Neutrophil (primary cell): ENCODE results near the gene CD247.

Experiments used
- H3K27ac ChIP-seq: fragments of 200-600 bp; sonication (generic); 2 replicates; pipeline ENCODE4 v1.5.1; 2016; ENCODE audit warnings: mild to moderate bottlenecking, moderate library complexity
- H3K27me3 ChIP-seq: fragments of 200-600 bp; sonication (generic); 2 replicates; pipeline ENCODE4 v1.6.0; 2016; ENCODE audit warnings: mild to moderate bottlenecking
- H3K36me3 ChIP-seq: fragments of 200-600 bp; sonication (generic); 2 replicates; pipeline ENCODE4 v1.5.1; 2017
- H3K4me1 ChIP-seq, 2 experiments: fragments of 200-600 bp in 1 of 2; sonication (generic) in 1 of 2; 1 replicate in 1 of 2; 2 replicates in 1 of 2; pipeline versions ENCODE4 v1.5.1 to v1.6.1; 2013 to 2016; ENCODE audit warnings: low read depth in 1 of 2, low read length in 1 of 2, mild to moderate bottlenecking in 1 of 2, moderate library complexity in 1 of 2; ENCODE audit not compliant: control insufficient read depth in 1 of 2, insufficient read depth in 1 of 2
- H3K4me3 ChIP-seq, 2 experiments: fragments of 200-600 bp in 1 of 2; sonication (generic) in 1 of 2; 1 replicate in 1 of 2; 2 replicates in 1 of 2; pipeline ENCODE4 v1.5.1; 2013 to 2016; ENCODE audit warnings: low read depth in 1 of 2, low read length in 1 of 2, mild to moderate bottlenecking in 1 of 2, moderate library complexity in 1 of 2
- H3K9me3 ChIP-seq: fragments of 200-600 bp; sonication (generic); 2 replicates; pipeline ENCODE4 v1.5.1; 2016
- CTCF ChIP-seq: fragments of 200-600 bp; sonication (generic); IDR thresholded peaks from 2 replicates; pipeline ENCODE4 v1.5.1; 2016; ENCODE audit warnings: antibody characterized with exemption

CD247 gene

GRCh38 chr1:167452483-167452882 lies 65.8 kb downstream of the CD247 start:
- peaks cover 46% of the 10 kb centered on the region for H3K27me3 ChIP-seq
- H3K4me1 ChIP-seq, result peaks cover 18 to 28% of the 10 kb centered on the region in 2 experiments
- no peaks in the 10 kb centered on the region for H3K9me3 ChIP-seq
- TF ChIP-seq CTCF, result no peak
- no peaks in the 10 kb centered on the region for H3K36me3 ChIP-seq
- H3K27ac ChIP-seq, result no peak overlapping the region
- no peak overlapping the region for H3K4me3 ChIP-seq

GRCh38 chr1:167450843-167451242 lies 67.5 kb downstream of the CD247 start:
- Histone ChIP-seq H3K4me3 (no peak overlapping the region), H3K4me1 (peaks cover 21 to 29% of the 10 kb centered on the region in 2 experiments), H3K36me3 (no peaks in the 10 kb centered on the region), H3K27ac (no peak overlapping the region), H3K9me3 (no peaks in the 10 kb centered on the region), H3K27me3 (peaks cover 29% of the 10 kb centered on the region)
- no peak for TF ChIP-seq CTCF

- TF ChIP-seq CTCF, result no peak
- Histone ChIP-seq H3K36me3 (no peaks in the 10 kb centered on the region), H3K27ac (peak overlapping the region; percentile 58), H3K9me3 (no peaks in the 10 kb centered on the region), H3K4me3 (peak overlapping the region; percentile 37 to 41), H3K27me3 (no peaks in the 10 kb centered on the region), H3K4me1 (peaks cover 9 to 17% of the 10 kb centered on the region in 2 experiments)
Measured at GRCh38 chr1:167447521-167448136, 70.7 kb downstream of the CD247 start.

GRCh38 chr1:167446966-167447365 lies 71.4 kb downstream of the CD247 start:
- Histone ChIP-seq H3K27me3 (no peaks in the 10 kb centered on the region), H3K27ac (peak overlapping the region; percentile 58), H3K36me3 (no peaks in the 10 kb centered on the region), H3K9me3 (no peaks in the 10 kb centered on the region), H3K4me1 (peaks cover 9 to 17% of the 10 kb centered on the region in 2 experiments), H3K4me3 (peak overlapping the region in 1 of 2 experiments; percentile 37)
- TF ChIP-seq CTCF, result no peak

- no peaks in the 10 kb centered on the region for H3K9me3 ChIP-seq
- H3K4me1 ChIP-seq, result peaks cover 18 to 27% of the 10 kb centered on the region in 2 experiments
- H3K27ac ChIP-seq, result no peak overlapping the region
- no peaks in the 10 kb centered on the region for H3K36me3 ChIP-seq
- TF ChIP-seq CTCF, result no peak
- H3K27me3 ChIP-seq, result peaks cover 19% of the 10 kb centered on the region
- no peak overlapping the region for H3K4me3 ChIP-seq
Measured at GRCh38 chr1:167443757-167444156, 74.6 kb downstream of the CD247 start.
